ENCODE data around the gene MRM3. TPM values are rescaled to one million over a fixed set of nuclear protein-coding genes. Genes with fewer than 3 reads are reported as not detected.

Gene MRM3
- total and polyA plus RNA-seq, 2 experiments from 2014 or later, result 24.8 to 28.1 TPM

- Histone ChIP-seq H3K36me3 (peaks cover 6% of the 10 kb centered on the region), H3K27ac (peak overlapping the region; percentile 39), H3K27me3 (no peaks in the 10 kb centered on the region), H3K4me3 (no peak overlapping the region), H3K4me1 (ENCODE audit: low read depth) (no peaks in the 10 kb centered on the region), H3K9me3 (ENCODE audit: low read depth) (no peaks in the 10 kb centered on the region)
- TF ChIP-seq CTCF (IDR thresholded peaks at IDR 0.05; ENCODE audit: low read depth, low read length), result no peak
- DNase-seq (ENCODE audit: low read depth in 1 of 2, low spot score in 1 of 2), result no peak
Measured at GRCh38 chr17:791829-792228, 9.7 kb downstream of the MRM3 start.

- no peaks in the 10 kb centered on the region for H3K27me3 ChIP-seq
- peaks cover 6% of the 10 kb centered on the region for H3K36me3 ChIP-seq
- no peaks in the 10 kb centered on the region for H3K4me1 ChIP-seq (ENCODE audit: low read depth)
- H3K27ac ChIP-seq, result no peak overlapping the region
- no peak for DNase-seq (ENCODE audit: low read depth in 1 of 2, low spot score in 1 of 2)
- no peak for TF ChIP-seq CTCF (IDR thresholded peaks at IDR 0.05; ENCODE audit: low read depth, low read length)
- no peaks in the 10 kb centered on the region for H3K9me3 ChIP-seq (ENCODE audit: low read depth)
- H3K4me3 ChIP-seq, result no peak overlapping the region
Measured at GRCh38 chr17:792277-792676, 10.1 kb downstream of the MRM3 start.

- Histone ChIP-seq H3K27ac (no peak overlapping the region), H3K4me1 (ENCODE audit: low read depth) (no peaks in the 10 kb centered on the region), H3K27me3 (no peaks in the 10 kb centered on the region), H3K4me3 (no peak overlapping the region), H3K36me3 (peaks cover 6% of the 10 kb centered on the region), H3K9me3 (ENCODE audit: low read depth) (no peaks in the 10 kb centered on the region)
- peak; percentile 77 to 78 for DNase-seq (ENCODE audit: low read depth in 1 of 2, low spot score in 1 of 2)
- TF ChIP-seq CTCF (IDR thresholded peaks at IDR 0.05; ENCODE audit: low read depth, low read length), result peak; percentile 74
Measured at GRCh38 chr17:794876-795275, 12.7 kb downstream of the MRM3 start.

- TF ChIP-seq CTCF (IDR thresholded peaks at IDR 0.05; ENCODE audit: low read depth, low read length), result no peak
- no peaks in the 10 kb centered on the region for H3K9me3 ChIP-seq (ENCODE audit: low read depth)
- no peaks in the 10 kb centered on the region for H3K4me1 ChIP-seq (ENCODE audit: low read depth)
- H3K4me3 ChIP-seq, result no peak overlapping the region
- no peaks in the 10 kb centered on the region for H3K27me3 ChIP-seq
- H3K36me3 ChIP-seq, result peaks cover 9% of the 10 kb centered on the region
- H3K27ac ChIP-seq, result no peak overlapping the region
- no peak for DNase-seq (ENCODE audit: low read depth in 1 of 2, low spot score in 1 of 2)
Measured at GRCh38 chr17:795276-795675, 13.1 kb downstream of the MRM3 start.

GRCh38 chr17:795721-796120 lies 13.6 kb downstream of the MRM3 start:
- no peaks in the 10 kb centered on the region for H3K27me3 ChIP-seq
- no peaks in the 10 kb centered on the region for H3K9me3 ChIP-seq (ENCODE audit: low read depth)
- no peak for TF ChIP-seq CTCF (IDR thresholded peaks at IDR 0.05; ENCODE audit: low read depth, low read length)
- H3K36me3 ChIP-seq, result peaks cover 13% of the 10 kb centered on the region
- no peaks in the 10 kb centered on the region for H3K4me1 ChIP-seq (ENCODE audit: low read depth)
- no peak overlapping the region for H3K27ac ChIP-seq
- DNase-seq (ENCODE audit: low read depth in 1 of 2, low spot score in 1 of 2), result no peak
- H3K4me3 ChIP-seq, result no peak overlapping the region

- Histone ChIP-seq H3K9me3 (ENCODE audit: low read depth) (no peaks in the 10 kb centered on the region), H3K27me3 (no peaks in the 10 kb centered on the region), H3K4me1 (ENCODE audit: low read depth) (no peaks in the 10 kb centered on the region), H3K4me3 (no peak overlapping the region), H3K27ac (no peak overlapping the region), H3K36me3 (peaks cover 14% of the 10 kb centered on the region)
- TF ChIP-seq CTCF (IDR thresholded peaks at IDR 0.05; ENCODE audit: low read depth, low read length), result no peak
- DNase-seq (ENCODE audit: low read depth in 1 of 2, low spot score in 1 of 2), result no peak
Measured at GRCh38 chr17:796609-797008, 14.5 kb downstream of the MRM3 start.

Data from cardiac muscle cell (in vitro differentiated cells and primary cell).